OCI-LY7 (cell line): ENCODE results near the gene RASSF10. TPM values are rescaled to one million over a fixed set of nuclear protein-coding genes. Genes with fewer than 3 reads are reported as not detected.

Source experiments
- BruUV-seq: library from RNA; stranded (reverse); fragments of 400-500 nt; replicated peaks from 2 replicates; lab custom pipeline; 2021; lab: Mats Ljungman, UMichigan
- CTCF ChIA-PET: fragments of 300-600 bp; sonication (Branson Sonifier 250); formaldehyde crosslinking; loops from one replicate; lab custom pipeline; 2022; ENCODE audit warnings: antibody characterized with exemption; ENCODE audit not compliant: unreplicated experiment; lab: Charles Lee
- POLR2A ChIA-PET: fragments of 300-600 bp; sonication (Branson Sonifier 250); formaldehyde crosslinking; loops from one replicate; lab custom pipeline; 2022; ENCODE audit warnings: antibody characterized with exemption; lab: Charles Lee
- DNase-seq: peaks from one replicate; pipeline ENCODE4 v3.0.0-alpha.2; 2015; ENCODE audit warnings: low spot score
- H2AFZ ChIP-seq: fragments of 200-600 bp; sonication (generic), shearing (Covaris generic); 2 replicates; pipeline ENCODE4 v1.6.1; 2014; ENCODE audit warnings: mild to moderate bottlenecking, antibody characterized with exemption, low read length, moderate library complexity
- H3K27ac ChIP-seq: fragments of 200-600 bp; sonication (generic); 2 replicates; pipeline ENCODE4 v1.5.1; 2014; ENCODE audit warnings: mixed run types, low read depth, mild to moderate bottlenecking, moderate library complexity, low read length, inconsistent platforms; ENCODE audit not compliant: poor library complexity, severe bottlenecking
- H3K36me3 ChIP-seq: fragments of 200-600 bp; sonication (generic); 2 replicates; pipeline ENCODE4 v1.6.1; 2014; ENCODE audit warnings: mild to moderate bottlenecking, antibody characterized with exemption, low read length, moderate library complexity, mixed read lengths; ENCODE audit not compliant: insufficient read depth
- H3K4me1 ChIP-seq: fragments of 200-600 bp; sonication (generic); 2 replicates; pipeline ENCODE4 v1.5.1; 2014; ENCODE audit warnings: mild to moderate bottlenecking, low read length; ENCODE audit not compliant: insufficient read depth, poor library complexity, severe bottlenecking
- H3K4me2 ChIP-seq: fragments of 200-600 bp; sonication (generic); 2 replicates; pipeline ENCODE4 v1.6.1; 2014; ENCODE audit warnings: mild to moderate bottlenecking, low read length
- H3K4me3 ChIP-seq: fragments of 200-600 bp; sonication (generic); 2 replicates; pipeline ENCODE4 v1.5.1; 2014; ENCODE audit warnings: mild to moderate bottlenecking, low read depth, low read length; ENCODE audit not compliant: poor library complexity, severe bottlenecking
- H3K79me2 ChIP-seq: fragments of 200-600 bp; sonication (generic); 2 replicates; pipeline ENCODE4 v1.6.1; 2016; ENCODE audit warnings: low read depth, mild to moderate bottlenecking, low read length, moderate library complexity, mixed read lengths; ENCODE audit not compliant: insufficient read depth
- H3K9me2 ChIP-seq: fragments of 200-600 bp; sonication (generic); 2 replicates; pipeline ENCODE4 v1.6.1; 2016; ENCODE audit warnings: mild to moderate bottlenecking, low read length, mixed read lengths; ENCODE audit not compliant: insufficient read depth
- H3K9me3 ChIP-seq: fragments of 200-600 bp; sonication (generic); 2 replicates; pipeline ENCODE4 v1.6.1; 2014; ENCODE audit warnings: mild to moderate bottlenecking, mixed run types, low read length, mixed read lengths
- H4K20me1 ChIP-seq: fragments of 200-600 bp; sonication (generic); 2 replicates; pipeline ENCODE4 v1.6.1; 2014; ENCODE audit warnings: mild to moderate bottlenecking, antibody characterized with exemption, low read length, moderate library complexity, mixed read lengths; ENCODE audit not compliant: insufficient read depth
- EZH2phosphoT487 ChIP-seq: fragments of 200-600 bp; sonication (generic); IDR thresholded peaks from 2 replicates; pipeline ENCODE4 v1.6.1; 2018; ENCODE audit warnings: low read depth, borderline replicate concordance, mild to moderate bottlenecking, mixed run types, antibody characterized with exemption, low read length, moderate library complexity, mixed read lengths
- intact Hi-C: fragments of 100-400 bp; cut with micrococcal nuclease; formaldehyde crosslinking; loops from one replicate; pipeline ENCODE4 v1.10.0; 2022; ENCODE audit not compliant: unreplicated experiment
- total RNA-seq, 2 experiments: library from RNA; depleted of rRNA in 1 of 2; stranded (reverse); fragments of >200 nt in 1 of 2; shearing (Covaris generic) in 1 of 2; gene quantifications; 2 replicates each; pipeline ENCODE4 v1.2.3, GENCODE V29; 2014 to 2022
- TF ChIP-seq, protein P1 (sequence below): fragments of 200-600 bp; sonication (generic); conservative IDR thresholded peaks from 2 replicates; pipeline ENCODE4 v1.5.1; 2014; ENCODE audit warnings: mild to moderate bottlenecking, antibody characterized with exemption, low read length, moderate library complexity, mixed read lengths

Gene RASSF10
- total RNA-seq, 2 experiments from 2014 or later = not detected

DNA sequence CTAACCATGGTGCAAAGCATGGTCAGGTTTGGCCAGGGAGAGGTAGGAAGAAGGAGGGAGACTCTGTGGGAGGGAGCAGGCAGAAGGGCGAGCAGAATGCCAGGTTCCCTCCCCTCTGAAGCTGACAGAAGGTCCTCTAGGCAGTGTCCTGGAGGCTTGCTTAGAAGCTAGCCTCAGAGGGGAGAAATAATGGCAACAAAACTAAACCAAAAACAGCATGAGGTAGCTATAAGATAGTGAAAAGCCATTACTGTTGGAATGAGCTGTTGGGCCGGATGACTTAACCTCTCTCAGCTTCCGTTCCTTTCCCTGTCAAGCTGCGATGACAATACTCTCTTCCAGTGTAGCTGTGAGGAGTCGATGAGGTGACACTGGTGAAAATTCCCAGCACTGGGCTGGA is 36.6 kb downstream of the RASSF10 start:
- no TSS peak for BruUV-seq
- DNase-seq = no peak
- Histone ChIP-seq H3K79me2 (no peaks in the 10 kb centered on the region), H3K4me3 (no peak overlapping the region), H3K27ac (no peak overlapping the region), H3K4me1 (no peaks in the 10 kb centered on the region), H3K36me3 (no peaks in the 10 kb centered on the region), H4K20me1 (no peaks in the 10 kb centered on the region), H3K4me2 (no peak overlapping the region), H3K9me3 (no peaks in the 10 kb centered on the region), H3K9me2 (no peaks in the 10 kb centered on the region), H2AFZ (no peak overlapping the region)
- ChIA-PET CTCF (no interaction called here), POLR2A (no interaction called here)
- intact Hi-C loops = no loop called here
- TF ChIP-seq EZH2phosphoT487 = no peak
- TF ChIP-seq, protein P1, sequence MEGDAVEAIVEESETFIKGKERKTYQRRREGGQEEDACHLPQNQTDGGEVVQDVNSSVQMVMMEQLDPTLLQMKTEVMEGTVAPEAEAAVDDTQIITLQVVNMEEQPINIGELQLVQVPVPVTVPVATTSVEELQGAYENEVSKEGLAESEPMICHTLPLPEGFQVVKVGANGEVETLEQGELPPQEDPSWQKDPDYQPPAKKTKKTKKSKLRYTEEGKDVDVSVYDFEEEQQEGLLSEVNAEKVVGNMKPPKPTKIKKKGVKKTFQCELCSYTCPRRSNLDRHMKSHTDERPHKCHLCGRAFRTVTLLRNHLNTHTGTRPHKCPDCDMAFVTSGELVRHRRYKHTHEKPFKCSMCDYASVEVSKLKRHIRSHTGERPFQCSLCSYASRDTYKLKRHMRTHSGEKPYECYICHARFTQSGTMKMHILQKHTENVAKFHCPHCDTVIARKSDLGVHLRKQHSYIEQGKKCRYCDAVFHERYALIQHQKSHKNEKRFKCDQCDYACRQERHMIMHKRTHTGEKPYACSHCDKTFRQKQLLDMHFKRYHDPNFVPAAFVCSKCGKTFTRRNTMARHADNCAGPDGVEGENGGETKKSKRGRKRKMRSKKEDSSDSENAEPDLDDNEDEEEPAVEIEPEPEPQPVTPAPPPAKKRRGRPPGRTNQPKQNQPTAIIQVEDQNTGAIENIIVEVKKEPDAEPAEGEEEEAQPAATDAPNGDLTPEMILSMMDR = no peak

- Histone ChIP-seq H3K4me2 (no peak overlapping the region), H3K79me2 (no peaks in the 10 kb centered on the region), H2AFZ (no peak overlapping the region), H3K9me3 (no peaks in the 10 kb centered on the region), H4K20me1 (no peaks in the 10 kb centered on the region), H3K9me2 (no peaks in the 10 kb centered on the region), H3K36me3 (no peaks in the 10 kb centered on the region), H3K27ac (no peak overlapping the region), H3K4me1 (no peaks in the 10 kb centered on the region), H3K4me3 (no peak overlapping the region)
- no peak for TF ChIP-seq EZH2phosphoT487
- TF ChIP-seq, protein P1 = no peak
- no peak for DNase-seq
- intact Hi-C loops = no loop called here
- POLR2A ChIA-PET = interaction anchor here (0.5 to 0.6 kb wide), 2 partner anchors 18 to 132 kb away, joined by 3 to 6 read pairs; no protein-coding TSS in a partner anchor
- CTCF ChIA-PET = no interaction called here
- no TSS peak for BruUV-seq
Measured at GRCh38 chr11:13046637-13047570, 37.8 kb downstream of the RASSF10 start.

DNA sequence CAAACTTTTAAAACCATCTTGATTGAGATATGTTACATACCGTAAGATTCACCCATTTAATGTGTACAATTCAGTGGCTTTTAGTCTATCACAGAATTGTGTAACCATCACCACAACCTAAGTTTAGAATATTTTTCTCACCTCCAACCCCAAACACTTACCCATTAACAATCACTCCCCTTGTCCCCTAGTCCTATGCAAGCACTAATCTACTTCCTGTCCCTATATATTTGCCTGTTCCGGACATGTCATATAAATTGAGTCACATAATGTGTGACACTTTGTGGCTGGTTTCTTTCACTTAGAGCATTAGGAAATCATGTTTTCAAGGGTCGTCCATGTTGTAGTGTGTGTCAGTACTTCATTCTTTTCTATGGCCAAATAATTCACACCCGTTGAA is 38.8 kb downstream of the RASSF10 start:
- H3K36me3 ChIP-seq = no peaks in the 10 kb centered on the region

More for the DNA sequence above, 38.8 kb downstream of the RASSF10 start:
- CTCF ChIA-PET = no interaction called here
- no peak overlapping the region for H3K4me3 ChIP-seq
- H3K9me2 ChIP-seq = no peaks in the 10 kb centered on the region
- BruUV-seq = no TSS peak
- POLR2A ChIA-PET = no interaction called here
- TF ChIP-seq, protein P1 = no peak
- no peak for TF ChIP-seq EZH2phosphoT487
- no peak overlapping the region for H3K4me2 ChIP-seq
- H2AFZ ChIP-seq = no peak overlapping the region
- no peaks in the 10 kb centered on the region for H4K20me1 ChIP-seq
- H3K9me3 ChIP-seq = no peaks in the 10 kb centered on the region
- DNase-seq = no peak
- no peak overlapping the region for H3K27ac ChIP-seq
- intact Hi-C loops = no loop called here
- H3K4me1 ChIP-seq = no peaks in the 10 kb centered on the region
- H3K79me2 ChIP-seq = no peaks in the 10 kb centered on the region
